ENCODE data around the gene LATS2.
"Not testable (repeated sequence)": the region's sequence is repeated elsewhere in the genome, so short reads cannot be mapped to it uniquely, and the experiment has no call there.

The LATS2 gene

GRCh38 chr13:20964904-20965303 is 96.5 kb downstream of the LATS2 start:
- TF ChIP-seq TOX (CRISPR knock-in tag; IDR thresholded peaks at IDR 0.05; ENCODE audit: borderline replicate concordance) = no peak
- TF ChIP-seq ZFP3 (CRISPR knock-in tag; IDR thresholded peaks at IDR 0.05) = no peak

DNA sequence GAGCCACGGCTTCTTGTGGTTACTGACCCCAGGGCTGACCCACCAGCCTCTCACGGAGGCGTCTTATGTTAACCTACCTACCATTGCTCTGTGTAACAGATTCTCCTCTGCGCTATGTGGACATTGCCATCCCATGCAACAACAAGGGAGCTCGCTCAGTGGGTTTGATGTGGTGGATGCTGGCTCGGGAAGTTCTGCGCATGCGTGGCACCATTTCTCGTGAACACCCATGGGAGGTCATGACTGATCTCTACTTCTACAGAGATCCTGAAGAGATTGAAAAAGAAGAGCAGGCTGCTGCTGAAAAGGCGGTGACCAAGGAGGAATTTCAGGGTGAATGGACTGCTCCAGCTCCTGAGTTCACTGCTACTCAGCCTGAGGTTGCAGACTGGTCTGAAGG is 99.7 kb downstream of the LATS2 start:
- ATAC-seq = not testable (repeated sequence)

More at GRCh38 chr13:20964904-20965303, 96.5 kb downstream of the LATS2 start:
- ATAC-seq = no peak; the same call in 2 of the 3 replicates

DNA sequence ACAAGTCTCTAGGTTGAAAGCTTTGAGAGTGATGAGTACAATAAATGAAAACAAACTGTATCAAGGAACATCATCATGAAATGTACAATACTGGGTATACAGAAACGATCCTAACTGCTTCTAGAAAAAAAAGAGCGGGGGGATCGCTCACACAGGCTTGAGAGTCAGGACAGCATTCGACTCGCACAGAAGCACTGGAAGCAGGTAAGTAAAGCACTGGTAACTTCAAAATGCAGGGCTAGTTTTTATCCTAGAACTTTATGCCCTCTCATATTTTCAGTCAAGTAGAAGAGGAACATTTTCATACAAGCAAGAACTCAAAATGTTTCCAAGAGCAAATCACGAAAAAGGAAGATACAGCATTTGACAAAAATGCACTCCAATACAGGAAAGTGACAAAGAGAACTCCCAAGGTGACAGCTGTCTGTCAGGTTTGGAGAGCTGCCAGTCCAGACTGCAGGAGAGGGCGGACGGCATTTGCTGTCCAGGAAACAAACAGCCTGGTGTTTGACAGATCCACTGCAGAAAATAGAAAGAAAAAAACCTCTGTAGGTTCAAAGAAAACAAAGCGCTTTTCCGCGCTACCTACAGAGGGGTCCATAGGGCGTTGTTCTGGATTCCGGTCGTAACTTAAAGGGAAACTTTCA is 100.6 kb downstream of the LATS2 start:
- ATAC-seq = peak; percentile 76
- TF ChIP-seq ESRRG (CRISPR knock-in tag; IDR thresholded peaks at IDR 0.05) = no peak
- TF ChIP-seq PPARA (CRISPR knock-in tag; IDR thresholded peaks at IDR 0.05; ENCODE audit: borderline replicate concordance) = no peak
- no peak for TF ChIP-seq TCF4 (CRISPR knock-in tag; IDR thresholded peaks at IDR 0.05; ENCODE audit: borderline replicate concordance)
- TF ChIP-seq BACH2 (CRISPR knock-in tag; IDR thresholded peaks at IDR 0.05; ENCODE audit: borderline replicate concordance) = no peak
- no peak for TF ChIP-seq ZC3H10 (CRISPR knock-in tag; IDR thresholded peaks at IDR 0.05)
- TF ChIP-seq PATZ1 (CRISPR knock-in tag; IDR thresholded peaks at IDR 0.05; ENCODE audit: borderline replicate concordance) = no peak
- TF ChIP-seq ZNF8 (CRISPR knock-in tag; IDR thresholded peaks at IDR 0.05) = no peak
- no peak for TF ChIP-seq CSDC2 (CRISPR knock-in tag; IDR thresholded peaks at IDR 0.05)

- ATAC-seq = not testable (repeated sequence)
Observed at GRCh38 chr13:20957049-20957620, 104.3 kb downstream of the LATS2 start.

- TF ChIP-seq PPARA (CRISPR knock-in tag; IDR thresholded peaks at IDR 0.05; ENCODE audit: borderline replicate concordance) = no peak
- no peak for TF ChIP-seq ESRRG (CRISPR knock-in tag; IDR thresholded peaks at IDR 0.05)
- no peak for TF ChIP-seq ZNF70 (CRISPR knock-in tag; IDR thresholded peaks at IDR 0.05)
- TF ChIP-seq, protein P1, sequence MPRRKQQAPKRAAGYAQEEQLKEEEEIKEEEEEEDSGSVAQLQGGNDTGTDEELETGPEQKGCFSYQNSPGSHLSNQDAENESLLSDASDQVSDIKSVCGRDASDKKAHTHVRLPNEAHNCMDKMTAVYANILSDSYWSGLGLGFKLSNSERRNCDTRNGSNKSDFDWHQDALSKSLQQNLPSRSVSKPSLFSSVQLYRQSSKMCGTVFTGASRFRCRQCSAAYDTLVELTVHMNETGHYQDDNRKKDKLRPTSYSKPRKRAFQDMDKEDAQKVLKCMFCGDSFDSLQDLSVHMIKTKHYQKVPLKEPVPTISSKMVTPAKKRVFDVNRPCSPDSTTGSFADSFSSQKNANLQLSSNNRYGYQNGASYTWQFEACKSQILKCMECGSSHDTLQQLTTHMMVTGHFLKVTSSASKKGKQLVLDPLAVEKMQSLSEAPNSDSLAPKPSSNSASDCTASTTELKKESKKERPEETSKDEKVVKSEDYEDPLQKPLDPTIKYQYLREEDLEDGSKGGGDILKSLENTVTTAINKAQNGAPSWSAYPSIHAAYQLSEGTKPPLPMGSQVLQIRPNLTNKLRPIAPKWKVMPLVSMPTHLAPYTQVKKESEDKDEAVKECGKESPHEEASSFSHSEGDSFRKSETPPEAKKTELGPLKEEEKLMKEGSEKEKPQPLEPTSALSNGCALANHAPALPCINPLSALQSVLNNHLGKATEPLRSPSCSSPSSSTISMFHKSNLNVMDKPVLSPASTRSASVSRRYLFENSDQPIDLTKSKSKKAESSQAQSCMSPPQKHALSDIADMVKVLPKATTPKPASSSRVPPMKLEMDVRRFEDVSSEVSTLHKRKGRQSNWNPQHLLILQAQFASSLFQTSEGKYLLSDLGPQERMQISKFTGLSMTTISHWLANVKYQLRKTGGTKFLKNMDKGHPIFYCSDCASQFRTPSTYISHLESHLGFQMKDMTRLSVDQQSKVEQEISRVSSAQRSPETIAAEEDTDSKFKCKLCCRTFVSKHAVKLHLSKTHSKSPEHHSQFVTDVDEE (CRISPR knock-in tag; IDR thresholded peaks at IDR 0.05) = no peak
- TF ChIP-seq CSDC2 (CRISPR knock-in tag; IDR thresholded peaks at IDR 0.05) = no peak
- TF ChIP-seq TCF4 (CRISPR knock-in tag; IDR thresholded peaks at IDR 0.05; ENCODE audit: borderline replicate concordance) = no peak
- TF ChIP-seq ZNF8 (CRISPR knock-in tag; IDR thresholded peaks at IDR 0.05) = no peak
- TF ChIP-seq POU6F1 (CRISPR knock-in tag; IDR thresholded peaks at IDR 0.05; ENCODE audit: borderline replicate concordance, low read depth) = no peak
- no peak for TF ChIP-seq RARB (CRISPR knock-in tag; IDR thresholded peaks at IDR 0.05)
- no peak for TF ChIP-seq ZFP3 (CRISPR knock-in tag; IDR thresholded peaks at IDR 0.05)
- no peak for TF ChIP-seq GLIS3 (CRISPR knock-in tag; IDR thresholded peaks at IDR 0.05)
- TF ChIP-seq, protein P2, sequence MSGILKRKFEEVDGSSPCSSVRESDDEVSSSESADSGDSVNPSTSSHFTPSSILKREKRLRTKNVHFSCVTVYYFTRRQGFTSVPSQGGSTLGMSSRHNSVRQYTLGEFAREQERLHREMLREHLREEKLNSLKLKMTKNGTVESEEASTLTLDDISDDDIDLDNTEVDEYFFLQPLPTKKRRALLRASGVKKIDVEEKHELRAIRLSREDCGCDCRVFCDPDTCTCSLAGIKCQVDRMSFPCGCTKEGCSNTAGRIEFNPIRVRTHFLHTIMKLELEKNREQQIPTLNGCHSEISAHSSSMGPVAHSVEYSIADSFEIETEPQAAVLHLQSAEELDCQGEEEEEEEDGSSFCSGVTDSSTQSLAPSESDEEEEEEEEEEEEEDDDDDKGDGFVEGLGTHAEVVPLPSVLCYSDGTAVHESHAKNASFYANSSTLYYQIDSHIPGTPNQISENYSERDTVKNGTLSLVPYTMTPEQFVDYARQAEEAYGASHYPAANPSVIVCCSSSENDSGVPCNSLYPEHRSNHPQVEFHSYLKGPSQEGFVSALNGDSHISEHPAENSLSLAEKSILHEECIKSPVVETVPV (CRISPR knock-in tag; IDR thresholded peaks at IDR 0.05) = no peak
- no peak for TF ChIP-seq CREB5 (CRISPR knock-in tag; IDR thresholded peaks at IDR 0.05; ENCODE audit: low read depth)
- TF ChIP-seq PATZ1 (CRISPR knock-in tag; IDR thresholded peaks at IDR 0.05; ENCODE audit: borderline replicate concordance) = no peak
- TF ChIP-seq OSR1 (CRISPR knock-in tag; IDR thresholded peaks at IDR 0.05) = no peak
- TF ChIP-seq BACH2 (CRISPR knock-in tag; IDR thresholded peaks at IDR 0.05; ENCODE audit: borderline replicate concordance) = no peak
- TF ChIP-seq TOX (CRISPR knock-in tag; IDR thresholded peaks at IDR 0.05; ENCODE audit: borderline replicate concordance) = no peak
- ATAC-seq = no peak
Observed at GRCh38 chr13:20955496-20955895, 105.9 kb downstream of the LATS2 start.

Data from SK-N-SH treated with all-trans-retinoic acid at 6 μM for 48 hours (cell line).